ENCODE measurements around the gene EBI3.

- TF ChIP-seq CTCF (IDR thresholded peaks at IDR 0.05) (no peak), POLR2AphosphoS5 (IDR thresholded peaks at IDR 0.05; ENCODE audit: low read depth, low read length) (no peak)
Measured at GRCh38 chr19:4224470-4224869, 4.9 kb upstream of the EBI3 start.

Data from Panc1 (cell line).